CD4-positive, CD25-positive, alpha-beta regulatory T cell (primary cell): Measurements from ENCODE around the gene MAEL. TPM values are rescaled to one million over a fixed set of nuclear protein-coding genes. Genes with fewer than 3 reads are reported as not detected.

Experiments used
- ATAC-seq, 2 donors: fragments of 150-1000 bp; cut with Tn5 transposase; one replicate each; pipeline ENCODE4 v1.10.0; 2021; ENCODE audit warnings: low read depth in 2 of 2, moderate number of reproducible peaks in 2 of 2, moderate library complexity in 1 of 2
- DNase-seq, 3 donors: peaks; one replicate each; pipeline versions ENCODE4 v3.0.0 to v3.0.0-alpha.2; 2012 to 2022; ENCODE audit warnings: mixed read lengths in 1 of 3
- H3K27ac ChIP-seq: one replicate; pipeline ENCODE4 v1.7.0; 2013; ENCODE audit warnings: mild to moderate bottlenecking, low read length; ENCODE audit not compliant: insufficient read depth, poor library complexity, severe bottlenecking
- H3K27me3 ChIP-seq: one replicate; pipeline ENCODE4 v1.7.0; 2013; ENCODE audit warnings: low read length; ENCODE audit not compliant: control insufficient read depth, insufficient read depth
- H3K36me3 ChIP-seq: one replicate; pipeline ENCODE4 v1.7.0; 2013; ENCODE audit warnings: mild to moderate bottlenecking, low read length, moderate library complexity; ENCODE audit not compliant: control insufficient read depth, insufficient read depth
- H3K4me1 ChIP-seq: 2 replicates; pipeline ENCODE4 v1.7.0; 2013; ENCODE audit warnings: mild to moderate bottlenecking, low read length; ENCODE audit not compliant: insufficient read depth, control insufficient read depth, poor library complexity, severe bottlenecking
- H3K4me3 ChIP-seq: one replicate; pipeline ENCODE4 v1.7.0; 2013; ENCODE audit warnings: low read depth, mild to moderate bottlenecking, low read length, moderate library complexity
- H3K9me3 ChIP-seq, 2 experiments: 1 replicate in 1 of 2; 2 replicates in 1 of 2; pipeline ENCODE4 v1.7.0; 2013; ENCODE audit warnings: low read length in 2 of 2, mild to moderate bottlenecking in 1 of 2, moderate library complexity in 1 of 2; ENCODE audit not compliant: control insufficient read depth in 2 of 2
- H3K27ac Mint-ChIP-seq, 3 donors: one replicate each; pipeline ENCODE4 v1.8.0; 2020 to 2022; ENCODE audit warnings: mild to moderate bottlenecking in 3 of 3, mixed read lengths in 3 of 3, moderate library complexity in 2 of 3
- H3K27me3 Mint-ChIP-seq: one replicate; pipeline ENCODE4 v1.8.0; 2022; ENCODE audit warnings: mild to moderate bottlenecking, mixed read lengths
- H3K36me3 Mint-ChIP-seq: one replicate; pipeline ENCODE4 v1.8.0; 2020; ENCODE audit warnings: mixed read lengths
- H3K4me1 Mint-ChIP-seq, 4 donors: one replicate each; pipeline ENCODE4 v1.8.0; 2020 to 2022; ENCODE audit warnings: mixed read lengths in 4 of 4, mild to moderate bottlenecking in 1 of 4
- H3K4me3 Mint-ChIP-seq, 4 donors: one replicate each; pipeline ENCODE4 v1.8.0; 2020 to 2022; ENCODE audit warnings: mild to moderate bottlenecking in 4 of 4, mixed read lengths in 4 of 4, moderate library complexity in 3 of 4
- H3K9me3 Mint-ChIP-seq, 7 donors: one replicate each; pipeline ENCODE4 v1.8.0; 2020 to 2022; ENCODE audit warnings: mixed read lengths in 7 of 7, mild to moderate bottlenecking in 3 of 7, moderate library complexity in 2 of 7
- polyA plus RNA-seq, 4 donors: library from polyadenylated mRNA; unstranded; fragments of 300-500 nt; fragmentation: Illumina TruSeq; gene quantifications; one replicate each; pipeline ENCODE4 v1.2.3, GENCODE V29; 2021
- total RNA-seq: library from RNA; stranded (reverse); gene quantifications from one replicate; pipeline ENCODE4 v1.2.3, GENCODE V29; 2022

The MAEL gene
- total and polyA plus RNA-seq, 5 donors from 2014 or later, result 0.25 TPM; not detected in 4

DNA sequence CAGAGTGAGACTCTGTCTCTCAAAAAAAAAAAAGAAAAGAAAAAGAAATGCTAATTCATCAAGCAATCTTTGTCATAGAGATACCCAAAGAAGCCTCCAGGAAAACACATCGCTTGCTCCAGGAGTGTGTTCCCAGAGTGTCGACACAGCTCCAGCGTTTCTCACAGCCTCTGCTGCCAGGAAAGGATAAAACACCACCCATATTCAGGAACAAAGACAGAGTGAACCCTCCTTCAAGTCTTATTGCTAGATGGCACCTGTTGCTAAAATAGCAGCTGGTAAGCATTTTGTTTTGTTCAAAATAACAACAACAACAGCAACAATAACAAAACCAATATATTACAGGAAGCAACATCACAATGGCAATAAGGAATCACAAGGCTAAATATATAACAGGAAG lies 16.9 kb upstream of the MAEL start:
- Mint-ChIP-seq H3K9me3 (peaks cover 0 to 2% (median 0%) of the 10 kb centered on the region in 7 donors), H3K27me3 (peaks cover 63% of the 10 kb centered on the region), H3K4me1 (peaks cover 0 to 19% (median 9%) of the 10 kb centered on the region in 4 donors), H3K36me3 (no peaks in the 10 kb centered on the region), H3K27ac (no peak overlapping the region), H3K4me3 (no peak overlapping the region)
- Histone ChIP-seq H3K4me3 (no peak overlapping the region), H3K4me1 (peaks cover 12% of the 10 kb centered on the region), H3K27me3 (peaks cover 31% of the 10 kb centered on the region), H3K36me3 (no peaks in the 10 kb centered on the region), H3K9me3 (no peaks in the 10 kb centered on the region), H3K27ac (no peak overlapping the region)
- DNase-seq (no peak), ATAC-seq (no peak)

DNA sequence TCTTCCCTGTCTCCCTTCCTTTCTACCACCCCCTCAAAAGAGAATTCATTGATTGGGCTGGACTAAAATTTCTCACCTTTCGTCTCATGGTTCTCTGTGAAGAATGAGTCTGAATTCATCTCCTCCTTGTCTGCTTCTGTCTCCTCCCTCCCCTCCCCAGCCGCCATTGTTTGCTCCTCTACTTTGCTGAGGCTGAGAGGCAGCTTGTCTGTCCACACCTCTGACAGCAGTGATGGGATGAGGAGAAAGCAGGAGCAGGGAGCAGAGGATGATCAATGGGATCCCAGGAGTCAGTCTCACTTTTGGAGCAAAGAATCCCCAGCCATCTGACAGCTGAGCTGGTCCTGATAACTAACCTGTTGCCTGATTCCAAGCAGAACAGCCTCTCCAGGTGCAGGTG lies 16.3 kb upstream of the MAEL start:
- Histone ChIP-seq H3K27ac (no peak overlapping the region), H3K4me3 (no peak overlapping the region), H3K27me3 (peaks cover 32% of the 10 kb centered on the region), H3K36me3 (no peaks in the 10 kb centered on the region), H3K9me3 (no peaks in the 10 kb centered on the region), H3K4me1 (peaks cover 12% of the 10 kb centered on the region)
- Mint-ChIP-seq H3K9me3 (peaks cover 0 to 2% (median 0%) of the 10 kb centered on the region in 7 donors), H3K27me3 (peaks cover 69% of the 10 kb centered on the region), H3K4me1 (peaks cover 0 to 19% (median 9%) of the 10 kb centered on the region in 4 donors), H3K36me3 (no peaks in the 10 kb centered on the region), H3K27ac (no peak overlapping the region), H3K4me3 (no peak overlapping the region)
- no peak for DNase-seq
- ATAC-seq, result no peak

DNA sequence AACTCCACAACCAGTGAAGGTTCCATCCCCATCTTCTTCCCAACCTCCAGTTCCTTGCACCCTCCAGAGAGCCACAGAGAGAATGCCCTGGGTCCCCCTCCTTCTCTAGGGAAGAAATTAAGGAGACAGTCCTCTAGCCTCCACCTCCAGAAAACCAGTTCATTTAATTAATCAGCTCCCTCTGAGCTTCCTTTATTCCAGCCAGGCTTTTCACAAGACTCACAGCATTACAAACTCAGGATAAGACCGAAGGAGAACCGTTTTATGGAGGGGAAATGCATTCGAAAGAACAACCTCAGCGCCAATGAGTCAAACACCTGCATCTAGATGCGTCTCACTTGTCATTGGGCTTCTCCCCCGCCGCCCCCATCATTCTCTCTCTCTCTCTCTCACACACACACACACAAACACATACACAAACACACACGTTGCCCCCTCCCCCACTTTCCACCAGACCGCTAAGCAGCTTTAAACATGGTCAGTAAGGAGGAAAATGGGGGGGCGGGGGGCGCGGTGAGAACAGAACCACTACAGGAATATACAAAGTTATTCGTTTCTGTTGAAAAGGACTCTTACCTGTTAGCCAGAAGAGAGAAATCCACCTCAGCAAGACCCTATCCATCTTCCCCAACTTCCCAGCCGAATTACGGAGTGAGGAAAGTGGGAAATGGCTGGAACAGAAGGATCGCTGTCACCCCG lies 14.3 kb upstream of the MAEL start:
- H3K4me3 ChIP-seq, result peak overlapping the region; percentile 67
- no peaks in the 10 kb centered on the region for H3K36me3 ChIP-seq
- H3K9me3 Mint-ChIP-seq, result no peaks in the 10 kb centered on the region
- ATAC-seq, result no peak
- no peaks in the 10 kb centered on the region for H3K36me3 Mint-ChIP-seq
- H3K4me1 ChIP-seq, result peaks cover 12% of the 10 kb centered on the region
- peaks cover 0 to 15% (median 6%) of the 10 kb centered on the region in 4 donors for H3K4me1 Mint-ChIP-seq
- peaks cover 82% of the 10 kb centered on the region for H3K27me3 Mint-ChIP-seq
- peak overlapping the region; percentile 75 to 93 (median 85) for H3K4me3 Mint-ChIP-seq
- H3K27me3 ChIP-seq, result peaks cover 41% of the 10 kb centered on the region
- peak in 2 of 3 donors; percentile 13 to 42 for DNase-seq
- H3K27ac Mint-ChIP-seq, result peak overlapping the region in 2 of 3 donors; percentile 46 to 49
- H3K27ac ChIP-seq, result no peak overlapping the region
- no peaks in the 10 kb centered on the region for H3K9me3 ChIP-seq

DNA sequence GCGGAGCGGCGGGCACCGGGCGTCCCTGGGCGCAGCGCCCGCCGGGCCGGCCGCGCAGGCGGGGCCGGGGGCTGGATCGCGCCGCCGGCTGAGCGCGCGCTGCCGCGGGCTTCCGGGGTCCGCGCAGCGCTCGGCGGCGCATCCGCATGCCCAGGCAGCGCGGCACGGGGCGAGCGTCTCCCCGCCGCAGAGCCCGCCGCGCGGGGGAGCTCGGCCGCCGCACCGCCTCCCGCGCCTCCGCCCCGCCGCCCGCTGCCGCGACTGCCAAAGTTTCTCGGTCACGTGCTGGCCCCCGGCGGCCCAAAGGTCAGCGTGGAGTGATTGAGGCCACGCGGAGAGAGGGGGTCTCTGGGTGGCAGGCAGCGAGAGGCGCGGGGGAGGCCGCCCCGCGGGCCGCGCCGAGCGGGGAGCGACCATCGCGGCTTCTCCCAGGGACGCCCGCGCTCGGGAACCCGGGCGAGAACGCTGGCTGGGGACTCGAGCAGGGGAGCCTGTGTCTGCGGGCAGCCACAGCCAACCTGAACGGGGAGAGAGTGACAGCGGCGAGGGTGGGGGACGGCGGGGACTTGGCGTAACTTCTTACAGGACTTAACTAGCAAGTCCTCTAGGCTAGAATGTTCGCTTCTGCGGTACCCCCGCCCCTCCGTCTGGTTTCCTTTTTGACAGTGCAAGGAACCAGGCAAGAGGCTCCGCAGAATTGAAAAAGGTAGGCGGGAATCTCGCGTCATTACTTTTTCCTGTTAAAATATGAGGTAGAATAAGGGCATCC lies 13.5 kb upstream of the MAEL start, which contains the start of gene ILDR2:
ILDR2 (minus strand) TSS at position 180 of the 769 bp plus-strand sequence. CDS start 272 bp downstream, outside the sequence.
- H3K9me3 ChIP-seq, result no peaks in the 10 kb centered on the region
- H3K4me3 ChIP-seq, result peak within 1 kb of the TSS; percentile 67
- Mint-ChIP-seq H3K9me3 (no peaks in the 10 kb centered on the region), H3K4me1 (peaks cover 0 to 15% (median 6%) of the 10 kb centered on the region in 4 donors), H3K27me3 (peaks cover 75% of the 10 kb centered on the region), H3K36me3 (no peaks in the 10 kb centered on the region), H3K4me3 (peak within 1 kb of the TSS; percentile 75 to 93 (median 85)), H3K27ac (peak within 1 kb of the TSS in 2 of 3 donors; percentile 46 to 49)
- DNase-seq, result peak; percentile 15 to 67 (median 39)
- no peaks in the 10 kb centered on the region for H3K36me3 ChIP-seq
- no peak within 1 kb of the TSS for H3K27ac ChIP-seq
- peak; percentile 78 to 87 for ATAC-seq
- H3K4me1 ChIP-seq, result peaks cover 12% of the 10 kb centered on the region
- peaks cover 38% of the 10 kb centered on the region for H3K27me3 ChIP-seq

DNA sequence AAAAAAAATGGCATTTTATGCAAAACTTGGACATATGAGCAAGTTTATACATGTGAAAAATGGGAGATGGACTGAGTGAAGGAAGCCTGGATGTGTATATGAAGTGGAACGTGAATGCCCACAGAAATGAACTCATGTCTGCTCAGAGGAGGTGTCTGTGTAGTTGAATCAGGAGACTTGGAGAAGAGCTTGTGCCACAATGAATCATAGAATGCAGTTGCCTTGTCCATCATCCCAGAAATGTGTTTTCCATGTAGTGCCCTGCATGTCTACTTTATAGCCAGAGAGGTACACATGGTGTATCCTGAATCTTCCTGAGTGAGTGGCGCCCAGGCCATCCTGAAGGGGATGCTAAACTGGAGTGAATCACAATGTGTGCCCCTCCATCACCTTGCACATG lies 11.1 kb upstream of the MAEL start:
- no peak for DNase-seq
- H3K9me3 ChIP-seq, result no peaks in the 10 kb centered on the region
- peaks cover 39% of the 10 kb centered on the region for H3K27me3 ChIP-seq
- Mint-ChIP-seq H3K27ac (no peak overlapping the region), H3K4me1 (peaks cover 0 to 15% (median 5%) of the 10 kb centered on the region in 4 donors), H3K36me3 (no peaks in the 10 kb centered on the region), H3K27me3 (peaks cover 59% of the 10 kb centered on the region), H3K4me3 (no peak overlapping the region), H3K9me3 (no peaks in the 10 kb centered on the region)
- H3K27ac ChIP-seq, result no peak overlapping the region
- H3K4me1 ChIP-seq, result peaks cover 12% of the 10 kb centered on the region
- H3K36me3 ChIP-seq, result no peaks in the 10 kb centered on the region
- ATAC-seq, result no peak
- H3K4me3 ChIP-seq, result no peak overlapping the region

DNA sequence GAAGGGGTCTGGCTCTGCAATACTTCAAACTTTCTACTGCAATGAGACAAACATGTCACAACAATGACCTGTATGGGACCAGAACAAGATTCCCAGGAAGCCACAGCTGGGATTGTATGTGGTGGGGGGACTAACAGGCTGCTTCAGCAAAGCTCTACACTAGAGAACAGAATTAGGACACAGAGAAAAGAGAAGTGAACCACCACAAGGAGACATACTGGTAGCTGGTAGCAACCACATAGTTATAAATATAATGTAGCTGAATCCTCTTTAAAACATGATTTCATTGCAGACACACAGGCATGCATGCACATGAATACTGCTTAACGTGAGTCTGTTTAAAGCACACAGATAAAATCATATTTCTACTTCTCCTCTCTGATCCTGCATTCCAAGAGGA lies 10.3 kb upstream of the MAEL start:
- no peaks in the 10 kb centered on the region for H3K36me3 Mint-ChIP-seq
- H3K4me3 ChIP-seq, result no peak overlapping the region
- H3K27ac Mint-ChIP-seq, result no peak overlapping the region

DNA sequence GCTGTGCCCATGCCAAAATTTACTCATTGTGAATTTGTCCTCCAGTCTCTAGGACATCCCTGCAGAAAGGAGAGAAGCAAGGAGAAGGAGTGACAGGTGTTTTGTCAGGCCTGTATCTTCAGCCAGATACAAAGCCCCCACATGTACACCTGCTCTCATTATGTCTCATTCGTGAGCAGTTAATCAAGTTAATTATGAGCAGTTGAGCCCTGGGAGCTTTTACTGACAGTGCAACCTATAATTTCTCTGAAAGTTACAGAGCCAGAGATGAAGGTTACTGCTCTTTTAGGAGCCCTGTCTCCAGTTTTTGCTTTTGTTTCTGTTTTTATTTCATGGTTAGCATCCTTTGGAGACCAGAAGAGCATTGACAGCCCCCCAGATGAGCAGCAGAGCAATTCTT lies 8.7 kb upstream of the MAEL start:
- Mint-ChIP-seq H3K27ac (no peak overlapping the region), H3K4me3 (no peak overlapping the region), H3K4me1 (peaks cover 0 to 3% (median 0%) of the 10 kb centered on the region in 4 donors), H3K9me3 (no peaks in the 10 kb centered on the region), H3K36me3 (no peaks in the 10 kb centered on the region), H3K27me3 (peaks cover 38% of the 10 kb centered on the region)
- peaks cover 25% of the 10 kb centered on the region for H3K27me3 ChIP-seq
- H3K9me3 ChIP-seq, result no peaks in the 10 kb centered on the region
- no peaks in the 10 kb centered on the region for H3K36me3 ChIP-seq
- H3K4me3 ChIP-seq, result no peak overlapping the region
- DNase-seq (no peak), ATAC-seq (no peak)
- H3K27ac ChIP-seq, result no peak overlapping the region
- peaks cover 6% of the 10 kb centered on the region for H3K4me1 ChIP-seq

More for the DNA sequence above, 10.3 kb upstream of the MAEL start:
- H3K27me3 ChIP-seq, result peaks cover 32% of the 10 kb centered on the region
- DNase-seq (no peak), ATAC-seq (no peak)
- no peaks in the 10 kb centered on the region for H3K9me3 Mint-ChIP-seq
- no peak overlapping the region for H3K4me3 Mint-ChIP-seq
- no peaks in the 10 kb centered on the region for H3K36me3 ChIP-seq
- peaks cover 12% of the 10 kb centered on the region for H3K4me1 ChIP-seq
- H3K9me3 ChIP-seq, result no peaks in the 10 kb centered on the region
- H3K27me3 Mint-ChIP-seq, result peaks cover 51% of the 10 kb centered on the region
- H3K27ac ChIP-seq, result no peak overlapping the region
- H3K4me1 Mint-ChIP-seq, result peaks cover 0 to 15% (median 5%) of the 10 kb centered on the region in 4 donors
